ENCODE measurements around the gene OR2T27.
A peak's percentile ranks its signal among the peaks of the same experiment; 100 is the strongest.

Gene OR2T27

GRCh38 chr1:248618878-248619277 lies 36.5 kb downstream of the OR2T27 start:
- peak; percentile 31 for DNase-seq (ENCODE audit: low read depth)
- H3K4me3 ChIP-seq (ENCODE audit: control insufficient read depth, low read depth, low read length), result no peak overlapping the region
- peak; percentile 44 for TF ChIP-seq CTCF (conservative IDR thresholded peaks at IDR 0.05; ENCODE audit: control insufficient read depth, insufficient read depth, low read depth, low read length)

GRCh38 chr1:248618119-248618518 lies 37.2 kb downstream of the OR2T27 start:
- DNase-seq (ENCODE audit: low read depth), result no peak
- no peak overlapping the region for H3K4me3 ChIP-seq (ENCODE audit: control insufficient read depth, low read depth, low read length)
- no peak for TF ChIP-seq CTCF (conservative IDR thresholded peaks at IDR 0.05; ENCODE audit: control insufficient read depth, insufficient read depth, low read depth, low read length)

- DNase-seq (ENCODE audit: low read depth), result no peak
- no peak overlapping the region for H3K4me3 ChIP-seq (ENCODE audit: control insufficient read depth, low read depth, low read length)
- no peak for TF ChIP-seq CTCF (conservative IDR thresholded peaks at IDR 0.05; ENCODE audit: control insufficient read depth, insufficient read depth, low read depth, low read length)
Observed at GRCh38 chr1:248613742-248614141, 41.6 kb downstream of the OR2T27 start.

- H3K4me3 ChIP-seq (ENCODE audit: control insufficient read depth, low read depth, low read length), result no peak overlapping the region
- TF ChIP-seq CTCF (conservative IDR thresholded peaks at IDR 0.05; ENCODE audit: control insufficient read depth, insufficient read depth, low read depth, low read length), result no peak
- no peak for DNase-seq (ENCODE audit: low read depth)
Observed at GRCh38 chr1:248611883-248612414, 43.4 kb downstream of the OR2T27 start.

- TF ChIP-seq CTCF (conservative IDR thresholded peaks at IDR 0.05; ENCODE audit: control insufficient read depth, insufficient read depth, low read depth, low read length), result no peak
- H3K4me3 ChIP-seq (ENCODE audit: control insufficient read depth, low read depth, low read length), result no peak overlapping the region
- no peak for DNase-seq (ENCODE audit: low read depth)
Observed at GRCh38 chr1:248610301-248610700, 45.0 kb downstream of the OR2T27 start.
